OCI-LY3 (cell line): ENCODE results near the gene ELAVL4.

ENCODE experiments used
- H2AFZ ChIP-seq: fragments of 200-600, 300-600 bp; shearing (Covaris generic); 2 replicates; pipeline ENCODE4 v1.6.0; 2014; ENCODE audit warnings: antibody characterized with exemption, low read depth, low read length
- H3K27ac ChIP-seq: fragments of 200-600, 300-600 bp; sonication (generic); 2 replicates; pipeline ENCODE4 v1.5.1; 2014; ENCODE audit warnings: mild to moderate bottlenecking, low read length, moderate library complexity, mixed read lengths
- H3K27me3 ChIP-seq: fragments of 200-600, 300-600 bp; sonication (generic); 2 replicates; pipeline ENCODE4 v1.6.1; 2014; ENCODE audit warnings: low read depth, low read length, mixed read lengths
- H3K36me3 ChIP-seq: fragments of 200-600, 300-600 bp; sonication (generic); replicated peaks from 2 replicates; pipeline ENCODE3; 2014; ENCODE audit warnings: low read depth, low read length, mixed read lengths
- H3K4me1 ChIP-seq: fragments of 300-600, 200-600 bp; sonication (generic); 2 replicates; pipeline ENCODE4 v1.6.1; 2014; ENCODE audit warnings: low read length, mixed read lengths
- H3K4me2 ChIP-seq: fragments of 200-600, 300-600 bp; sonication (generic); 2 replicates; pipeline ENCODE4 v1.6.1; 2014; ENCODE audit warnings: low read length, mixed read lengths
- H3K4me3 ChIP-seq: fragments of 300-600, 200-600 bp; sonication (generic); 2 replicates; pipeline ENCODE4 v1.5.1; 2014; ENCODE audit warnings: antibody characterized with exemption, mild to moderate bottlenecking, low read length, moderate library complexity
- H3K79me2 ChIP-seq: fragments of 300-600, 200-600 bp; shearing (Covaris generic); 2 replicates; pipeline ENCODE4 v1.6.1; 2014; ENCODE audit warnings: mild to moderate bottlenecking, low read length, mixed read lengths
- H3K9ac ChIP-seq: fragments of 300-600, 200-600 bp; shearing (Covaris generic); 2 replicates; pipeline ENCODE4 v1.6.0; 2014; ENCODE audit warnings: mild to moderate bottlenecking, low read length, moderate library complexity
- H3K9me3 ChIP-seq: fragments of 200-600, 300-600 bp; shearing (Covaris generic); 2 replicates; pipeline ENCODE4 v1.6.1; 2014; ENCODE audit warnings: low read length, mixed read lengths; ENCODE audit not compliant: insufficient read depth
- H4K20me1 ChIP-seq: fragments of 200-600, 300-600 bp; sonication (generic); 2 replicates; pipeline ENCODE4 v1.6.1; 2016; ENCODE audit warnings: low read length, mixed read lengths; ENCODE audit not compliant: insufficient read depth
- CTCF ChIP-seq: fragments of 200-600, 300-600 bp; sonication (generic); IDR thresholded peaks from 2 replicates; pipeline ENCODE4 v1.5.1; 2014; ENCODE audit warnings: antibody characterized with exemption, low read length, low read depth
- EZH2phosphoT487 ChIP-seq: fragments of 200-600 bp; shearing (Covaris generic); IDR thresholded peaks from 2 replicates; pipeline ENCODE4 v1.6.1; 2018; ENCODE audit warnings: antibody characterized with exemption, mixed run types, low read depth

Gene ELAVL4

GRCh38 chr1:50236656-50237055 lies 127.9 kb downstream of the ELAVL4 start:
- Histone ChIP-seq H3K4me3 (no peak overlapping the region), H3K9me3 (no peaks in the 10 kb centered on the region), H3K79me2 (no peaks in the 10 kb centered on the region), H3K4me2 (no peak overlapping the region), H2AFZ (no peak overlapping the region), H3K27ac (no peak overlapping the region), H3K36me3 (no peaks in the 10 kb centered on the region), H3K9ac (no peak overlapping the region), H3K27me3 (no peaks in the 10 kb centered on the region), H3K4me1 (no peaks in the 10 kb centered on the region), H4K20me1 (no peaks in the 10 kb centered on the region)
- TF ChIP-seq EZH2phosphoT487 = no peak
- no peak for TF ChIP-seq CTCF

- no peak overlapping the region for H2AFZ ChIP-seq
- H3K9ac ChIP-seq = no peak overlapping the region
- no peak overlapping the region for H3K4me3 ChIP-seq
- no peak overlapping the region for H3K27ac ChIP-seq
- no peak for TF ChIP-seq EZH2phosphoT487
- TF ChIP-seq CTCF = no peak
- H3K27me3 ChIP-seq = no peaks in the 10 kb centered on the region
- H3K9me3 ChIP-seq = no peaks in the 10 kb centered on the region
- no peaks in the 10 kb centered on the region for H3K79me2 ChIP-seq
- H3K36me3 ChIP-seq = no peaks in the 10 kb centered on the region
- H3K4me2 ChIP-seq = no peak overlapping the region
- no peaks in the 10 kb centered on the region for H3K4me1 ChIP-seq
- H4K20me1 ChIP-seq = no peaks in the 10 kb centered on the region
Measured at GRCh38 chr1:50237056-50237455, 128.3 kb downstream of the ELAVL4 start.

GRCh38 chr1:50243939-50244338 lies 135.2 kb downstream of the ELAVL4 start:
- Histone ChIP-seq H3K27me3 (no peaks in the 10 kb centered on the region), H3K4me3 (no peak overlapping the region), H3K9ac (no peak overlapping the region), H4K20me1 (no peaks in the 10 kb centered on the region), H2AFZ (no peak overlapping the region), H3K36me3 (no peaks in the 10 kb centered on the region), H3K27ac (no peak overlapping the region), H3K79me2 (no peaks in the 10 kb centered on the region), H3K4me2 (no peak overlapping the region), H3K9me3 (no peaks in the 10 kb centered on the region), H3K4me1 (no peaks in the 10 kb centered on the region)
- no peak for TF ChIP-seq EZH2phosphoT487
- TF ChIP-seq CTCF = no peak

GRCh38 chr1:50246869-50247268 lies 138.1 kb downstream of the ELAVL4 start:
- Histone ChIP-seq H3K27ac (no peak overlapping the region), H3K4me2 (no peak overlapping the region), H3K36me3 (no peaks in the 10 kb centered on the region), H4K20me1 (no peaks in the 10 kb centered on the region), H3K4me3 (no peak overlapping the region), H3K4me1 (no peaks in the 10 kb centered on the region), H3K9ac (no peak overlapping the region), H3K27me3 (no peaks in the 10 kb centered on the region), H2AFZ (no peak overlapping the region), H3K79me2 (no peaks in the 10 kb centered on the region), H3K9me3 (no peaks in the 10 kb centered on the region)
- TF ChIP-seq CTCF = no peak
- TF ChIP-seq EZH2phosphoT487 = no peak
